AG08396 (cell line): Measurements from ENCODE around the gene TRAF3.
"Not testable (repeated sequence)": the region's sequence is repeated elsewhere in the genome, so short reads cannot be mapped to it uniquely, and the experiment has no call there.

Experiments used
- DNase-seq: peaks from one replicate; pipeline ENCODE4 v3.0.0; 2012; ENCODE audit warnings: low spot score, mixed read lengths

Gene TRAF3

DNA sequence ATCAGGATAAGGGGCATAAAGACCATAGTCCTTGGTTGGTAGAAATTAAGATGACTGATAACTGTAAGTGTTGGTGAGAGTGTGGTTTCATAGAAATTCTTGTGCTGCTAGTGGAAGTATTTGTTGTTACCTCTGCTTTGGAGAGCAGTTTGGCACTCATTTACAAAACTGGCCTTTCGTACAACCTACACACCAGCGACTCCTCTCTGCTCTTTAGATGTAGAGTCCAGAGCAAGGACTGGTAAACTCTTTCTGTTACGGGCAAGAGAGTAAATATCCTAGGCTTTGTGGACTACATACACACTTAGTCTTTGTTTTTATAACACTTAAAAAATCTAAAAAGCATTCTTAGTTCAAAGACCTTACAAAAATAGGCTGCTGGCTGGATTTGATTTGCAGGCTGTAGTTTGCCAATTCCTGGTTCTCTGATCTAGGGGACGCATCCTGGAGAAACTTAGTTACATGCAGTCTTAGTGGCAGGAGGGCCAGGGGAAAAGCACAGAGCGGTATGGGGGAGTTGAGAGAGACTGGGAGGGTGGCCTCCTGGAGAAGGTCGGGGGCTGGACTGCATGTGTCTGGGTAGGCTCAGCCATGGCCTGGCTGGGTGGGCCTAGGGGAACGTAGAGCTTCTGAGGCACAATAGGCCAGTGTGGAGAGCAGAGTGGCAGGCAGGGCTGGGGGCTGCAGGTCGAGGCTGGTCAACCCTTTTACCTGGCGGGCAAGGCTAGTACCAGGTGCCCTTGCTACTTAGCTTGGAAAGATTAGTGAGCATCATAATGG, 89.9 kb downstream of the TRAF3 start:
- no peak for DNase-seq

DNA sequence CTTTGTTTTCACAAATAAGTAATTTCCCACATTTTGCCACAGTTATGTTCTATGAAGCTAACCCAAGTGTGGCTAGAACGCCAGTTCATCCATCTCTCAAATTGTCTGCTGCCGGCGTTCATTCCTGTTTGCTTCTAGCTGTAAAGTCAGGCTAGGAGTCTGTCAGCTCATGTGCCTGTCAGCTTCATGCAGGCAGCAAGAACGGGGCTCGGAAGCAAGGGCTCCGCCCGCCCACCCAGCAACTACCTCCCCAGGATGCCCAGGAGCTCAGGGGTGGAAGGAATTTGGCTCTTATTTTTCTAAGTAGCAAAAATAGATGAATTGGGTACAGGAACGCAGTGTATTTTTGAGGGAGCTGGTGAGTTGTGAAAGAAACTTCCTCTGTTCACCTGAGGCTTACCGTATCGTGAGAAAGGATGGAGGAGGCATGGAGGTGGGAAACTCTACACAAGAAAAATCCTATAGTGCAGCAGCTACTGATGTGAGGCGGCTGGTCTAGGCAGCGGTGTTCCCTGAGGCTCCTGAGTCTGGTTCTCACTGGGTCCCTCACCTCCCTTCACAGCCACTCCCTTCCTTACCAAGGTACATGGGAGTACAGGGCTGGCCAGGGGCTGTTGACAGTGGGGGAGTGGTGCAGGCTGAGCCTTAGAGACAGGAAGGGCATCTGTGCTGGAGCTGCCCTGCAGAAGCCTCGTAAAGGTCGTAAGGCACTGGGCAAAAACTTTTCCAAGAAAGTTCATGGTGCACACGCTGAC, 90.8 kb downstream of the TRAF3 start:
- DNase-seq: no peak

DNA sequence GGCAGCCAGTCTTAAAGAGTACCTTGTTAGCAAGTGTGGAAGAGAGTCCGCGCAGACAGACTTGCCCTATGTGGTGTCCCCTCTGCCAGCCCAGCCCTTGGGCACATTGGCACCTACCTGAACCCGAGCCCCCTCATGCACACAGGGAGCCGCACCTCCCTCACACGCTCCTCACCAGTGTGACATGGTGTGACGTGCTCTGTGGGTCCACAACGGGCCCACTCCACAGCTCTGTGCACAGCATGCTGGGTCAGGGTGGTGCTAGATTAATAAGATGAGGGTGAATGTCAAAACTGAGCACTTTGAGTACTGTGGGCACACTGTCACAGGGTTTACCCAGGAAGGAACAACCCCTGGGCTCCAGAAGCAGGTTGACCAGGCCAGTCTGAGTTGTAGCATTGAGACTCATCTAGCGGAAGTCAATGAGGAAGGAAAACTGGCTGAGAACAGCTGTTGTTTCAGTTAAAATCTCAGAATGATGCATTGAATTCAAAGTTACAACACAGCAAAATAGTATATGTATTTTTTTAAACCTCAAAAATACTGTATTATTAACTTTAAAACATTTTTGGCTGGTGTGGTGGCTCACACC, 91.8 kb downstream of the TRAF3 start:
- DNase-seq: no peak

DNA sequence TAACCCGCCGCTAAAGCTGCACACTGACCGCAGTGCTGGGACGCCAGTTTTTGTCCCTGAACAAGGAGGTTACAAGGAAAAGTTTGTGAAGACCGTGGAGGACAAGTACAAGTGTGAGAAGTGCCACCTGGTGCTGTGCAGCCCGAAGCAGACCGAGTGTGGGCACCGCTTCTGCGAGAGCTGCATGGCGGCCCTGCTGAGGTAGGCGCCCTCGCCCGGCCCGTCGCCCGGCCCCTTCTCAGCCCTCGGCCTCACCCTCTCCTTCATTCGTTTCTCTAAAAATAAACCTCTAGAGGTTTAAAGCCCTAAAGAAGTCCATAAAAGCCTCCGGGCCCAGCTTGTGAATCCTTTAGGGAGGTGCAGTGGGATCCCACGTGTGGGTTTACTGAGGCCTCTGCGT, 93.0 kb downstream of the TRAF3 start:
- no peak for DNase-seq

DNA sequence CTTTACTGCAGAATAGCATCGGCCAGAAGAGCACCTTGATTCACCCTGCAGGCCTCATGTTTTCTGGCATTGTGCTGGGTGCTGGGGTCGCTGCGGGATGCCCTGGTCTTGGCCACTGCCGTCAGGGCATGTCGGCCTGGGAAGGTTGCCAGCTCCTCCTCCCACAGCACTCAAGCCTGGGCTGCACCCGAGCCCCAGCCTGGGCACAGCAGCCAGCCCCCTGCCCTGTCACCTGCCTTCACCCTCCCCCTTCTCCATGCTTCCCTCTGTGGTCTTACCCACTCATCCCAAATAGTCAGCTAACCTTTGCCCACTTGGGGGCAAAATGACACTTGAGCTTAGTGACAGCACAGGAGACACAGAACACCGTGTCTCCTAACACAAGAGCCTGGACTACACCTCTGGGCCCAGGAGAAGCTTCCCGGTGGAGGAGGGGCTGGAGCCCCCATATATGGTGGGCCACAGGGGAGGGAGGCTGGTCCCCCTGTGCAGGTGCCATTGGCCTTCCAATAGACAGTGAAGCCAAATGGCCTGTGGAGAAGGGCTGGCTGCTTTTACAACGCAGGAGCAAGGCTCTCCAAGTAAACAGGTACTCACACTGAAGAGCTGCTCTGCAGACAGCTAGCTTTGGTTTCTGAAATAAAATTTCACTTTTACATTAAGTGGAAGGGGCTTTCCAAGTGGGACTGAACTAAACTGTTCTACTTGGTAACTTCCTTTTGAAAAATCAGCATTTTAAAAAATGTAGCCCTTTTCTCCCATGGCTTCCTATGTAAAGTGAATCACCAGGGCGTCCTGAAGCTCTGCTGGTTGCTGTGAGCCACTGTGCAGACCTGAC, 94.0 kb downstream of the TRAF3 start:
- no peak for DNase-seq

DNA sequence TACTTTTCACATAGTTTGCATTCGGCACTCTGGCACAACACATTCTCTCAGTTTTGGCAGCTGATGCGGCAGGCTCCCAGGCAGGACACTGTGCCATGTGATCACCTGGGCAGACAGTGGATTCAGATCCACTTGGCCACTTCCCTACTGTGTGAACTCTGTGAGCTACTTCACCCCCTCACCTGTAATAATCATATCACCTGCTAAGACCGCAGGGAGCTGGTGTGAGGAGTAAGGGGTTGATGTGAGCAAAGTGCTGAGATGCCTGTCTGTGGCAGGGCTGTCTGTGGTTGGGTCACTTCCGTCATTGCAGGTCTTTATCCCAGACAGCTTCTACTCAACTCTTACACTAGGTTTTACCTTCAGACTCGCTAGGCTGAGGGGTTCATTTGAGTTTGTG, 94.8 kb downstream of the TRAF3 start:
- no peak for DNase-seq

DNA sequence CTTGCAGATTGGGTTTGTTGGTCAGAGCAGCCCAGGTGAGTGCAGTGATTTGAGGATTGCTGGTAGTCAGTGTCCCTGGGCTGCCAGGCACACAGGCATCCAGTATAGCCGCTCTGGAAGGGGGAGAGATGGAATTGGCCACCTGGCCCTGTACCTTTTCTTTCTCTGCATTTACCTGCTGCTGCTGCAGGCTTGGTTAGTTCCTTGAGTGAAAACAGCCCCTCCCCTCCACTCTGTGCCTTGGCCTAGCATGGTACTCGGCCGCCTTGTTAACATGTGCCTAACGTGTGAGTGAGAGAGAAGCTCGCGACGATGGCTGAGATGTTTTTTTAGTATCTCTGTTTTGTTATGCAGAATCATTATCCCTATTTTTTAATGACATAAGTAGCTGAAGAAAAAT, 95.9 kb downstream of the TRAF3 start:
- no peak for DNase-seq

DNA sequence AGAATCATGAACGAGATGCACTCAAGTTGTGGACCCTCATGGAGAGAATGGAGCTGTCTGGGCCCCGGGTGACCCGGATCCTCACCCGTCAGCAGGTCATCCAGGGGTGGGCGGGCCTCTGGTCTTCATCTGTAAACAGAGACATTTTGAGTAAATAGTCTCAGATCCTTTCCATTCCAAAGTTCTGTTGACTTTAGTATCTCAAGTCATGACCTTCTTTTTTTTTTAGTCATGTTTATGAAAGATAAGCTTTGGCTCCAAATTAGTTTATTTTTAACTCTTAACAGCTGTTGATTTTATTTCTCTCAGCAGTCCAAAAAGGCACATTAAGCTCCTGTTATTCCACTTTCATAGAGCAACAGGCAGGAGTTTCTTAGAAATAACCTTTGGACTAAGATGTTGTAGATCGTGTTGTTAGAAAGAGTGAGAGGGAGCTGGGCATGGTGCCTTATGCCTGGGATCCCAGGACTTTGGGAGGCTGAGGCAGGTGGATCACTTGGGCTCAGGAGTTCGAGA, 96.4 kb downstream of the TRAF3 start:
- no peak for DNase-seq

DNA sequence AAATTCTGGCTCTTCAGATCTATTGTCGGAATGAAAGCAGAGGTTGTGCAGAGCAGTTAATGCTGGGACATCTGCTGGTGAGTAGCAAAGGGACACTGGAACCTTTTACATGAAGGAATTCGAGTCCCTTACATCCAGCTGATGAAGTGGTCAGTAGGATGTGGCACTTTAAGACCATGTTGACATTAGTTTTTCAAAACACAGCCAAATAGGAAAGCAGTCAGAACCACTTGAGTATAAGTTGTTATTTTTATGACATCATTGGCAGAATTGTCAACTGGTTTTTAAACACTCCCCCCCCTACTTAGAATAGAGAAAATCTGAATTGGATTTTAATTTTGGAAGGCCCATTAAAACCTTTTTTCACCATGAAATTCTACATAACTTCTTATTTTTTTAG, 98.4 kb downstream of the TRAF3 start:
- no peak for DNase-seq

DNA sequence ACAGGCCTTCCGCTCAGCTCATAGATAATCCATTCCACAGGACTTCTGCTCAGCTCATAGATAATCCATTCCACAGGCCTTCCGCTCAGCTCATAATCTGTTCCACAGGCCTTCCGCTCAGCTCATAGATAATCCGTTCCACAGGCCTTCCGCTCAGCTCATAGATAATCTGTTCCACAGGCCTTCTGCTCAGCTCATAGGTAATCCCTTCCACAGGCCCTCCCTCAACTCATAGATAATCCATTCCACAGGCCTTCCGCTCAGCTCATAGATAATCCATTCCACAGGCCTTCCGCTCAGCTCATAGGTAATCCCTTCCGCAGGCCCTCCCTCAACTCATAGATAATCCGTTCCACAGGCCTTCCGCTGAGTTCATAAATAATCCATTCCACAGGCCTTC, 100.3 kb downstream of the TRAF3 start:
- not testable (repeated sequence) for DNase-seq

DNA sequence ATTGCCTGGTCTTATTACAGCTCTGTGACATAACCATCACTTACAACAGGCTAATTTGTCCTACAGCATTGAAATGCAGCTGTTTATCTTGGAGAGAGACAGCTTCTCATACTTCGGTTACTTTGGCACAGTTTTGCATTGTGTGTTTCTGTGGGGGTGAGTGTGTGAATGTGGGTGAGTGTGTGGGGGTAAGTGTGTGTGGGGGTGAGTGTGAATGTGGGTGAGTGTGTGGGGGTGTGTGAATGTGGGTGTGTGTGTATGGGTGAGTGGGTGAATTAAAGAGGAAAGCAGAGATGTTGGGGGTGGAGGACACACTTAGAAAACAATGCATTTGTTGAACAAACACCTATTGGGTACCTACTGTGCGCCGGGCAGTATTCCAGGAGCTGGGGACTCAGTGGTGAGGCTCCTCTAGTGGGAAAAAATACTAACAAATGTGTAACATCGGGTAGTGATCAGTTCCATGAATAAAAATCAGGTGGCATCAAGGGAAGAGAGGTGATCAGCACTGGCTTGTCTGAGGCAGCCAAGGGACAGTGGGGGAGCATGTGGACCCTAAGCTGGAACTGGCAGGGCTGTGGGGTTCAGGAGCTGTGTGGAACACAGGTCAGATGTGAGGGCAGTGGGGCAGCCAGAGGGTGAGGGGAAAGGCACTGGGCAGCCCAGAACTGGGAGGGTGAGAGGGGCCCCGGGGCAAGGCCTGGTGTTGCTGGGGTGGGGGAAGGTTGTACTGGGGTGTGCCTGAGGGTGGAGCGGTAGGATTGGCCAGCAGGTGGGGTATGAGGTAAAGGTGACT, 101.1 kb downstream of the TRAF3 start:
- no peak for DNase-seq

DNA sequence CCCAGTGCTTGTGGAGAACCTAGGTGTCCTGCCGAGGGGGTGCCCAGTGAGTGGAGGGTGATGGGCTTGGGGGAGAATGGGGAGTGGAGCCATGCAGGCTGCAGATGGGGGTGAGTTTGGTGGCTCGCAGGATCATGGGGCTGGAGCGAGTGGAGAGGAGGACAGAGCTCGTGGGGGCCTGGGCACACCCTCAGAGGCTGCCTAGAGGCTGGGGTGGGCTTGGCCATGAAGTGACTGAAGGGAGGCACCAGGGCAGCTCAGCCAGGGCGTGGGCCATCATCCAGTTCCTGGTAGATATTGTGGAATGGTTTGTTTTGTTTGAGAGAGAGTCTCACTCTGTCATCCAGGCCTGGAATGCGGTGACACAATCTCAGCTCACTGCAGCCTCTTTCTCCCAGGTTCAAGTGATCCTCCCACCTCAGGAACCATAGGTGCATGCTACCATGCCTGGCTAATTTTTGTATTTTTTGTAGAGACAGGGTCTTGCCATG, 101.8 kb downstream of the TRAF3 start:
- DNase-seq: no peak

DNA sequence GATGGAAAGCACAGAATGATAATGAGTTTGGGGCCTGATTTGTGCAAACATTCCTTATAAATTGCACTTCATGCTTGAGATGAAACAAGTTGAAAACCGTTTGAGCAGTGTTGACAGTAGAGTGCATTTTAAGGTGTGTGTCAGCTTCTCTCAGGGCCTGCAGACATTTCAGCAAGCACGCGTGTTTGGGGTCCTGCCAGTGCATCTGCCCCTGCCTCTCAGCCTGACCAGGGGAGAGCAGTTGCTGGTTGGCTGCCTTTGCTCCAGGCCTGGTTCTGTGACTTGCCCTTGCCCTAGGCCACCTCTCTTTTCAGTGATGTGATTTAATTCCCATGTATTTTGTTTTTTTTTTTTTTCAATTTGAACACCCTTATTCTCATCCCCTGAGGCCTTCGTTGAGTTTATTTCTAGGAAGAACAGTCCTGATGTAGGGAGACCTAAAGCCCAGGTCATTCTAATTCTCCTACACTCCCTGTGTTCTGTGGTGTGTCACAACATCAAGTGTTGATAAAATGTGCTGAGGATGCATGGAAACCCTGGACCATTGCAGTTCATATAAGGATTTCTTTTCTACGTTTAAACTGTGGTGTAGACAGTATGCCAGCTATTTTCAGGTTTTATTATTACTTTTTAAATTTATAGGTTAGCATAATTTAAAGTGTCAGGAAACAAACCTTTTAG, 105.1 kb downstream of the TRAF3 start:
- no peak for DNase-seq

DNA sequence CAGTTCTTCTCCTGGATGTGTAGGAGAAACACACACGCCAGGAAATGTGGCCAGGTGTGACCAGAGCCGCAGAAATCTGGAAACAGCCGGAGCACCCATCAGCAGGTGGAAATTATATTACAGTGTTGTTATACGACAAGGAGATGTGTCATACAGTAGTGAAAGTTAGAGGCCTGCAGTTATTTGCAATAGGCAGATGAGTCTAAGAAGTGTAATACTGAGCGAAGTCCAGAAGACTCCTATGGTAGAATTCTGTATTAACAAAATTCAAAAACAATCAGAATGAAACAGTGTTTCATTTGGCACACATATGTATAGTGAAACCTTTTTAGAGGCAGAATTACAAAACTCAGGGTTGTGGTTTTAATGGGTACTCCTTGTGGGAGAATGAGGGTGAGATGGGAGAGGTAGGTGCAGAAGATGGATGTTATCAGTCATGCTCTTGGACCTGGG, 105.9 kb downstream of the TRAF3 start:
- no peak for DNase-seq

DNA sequence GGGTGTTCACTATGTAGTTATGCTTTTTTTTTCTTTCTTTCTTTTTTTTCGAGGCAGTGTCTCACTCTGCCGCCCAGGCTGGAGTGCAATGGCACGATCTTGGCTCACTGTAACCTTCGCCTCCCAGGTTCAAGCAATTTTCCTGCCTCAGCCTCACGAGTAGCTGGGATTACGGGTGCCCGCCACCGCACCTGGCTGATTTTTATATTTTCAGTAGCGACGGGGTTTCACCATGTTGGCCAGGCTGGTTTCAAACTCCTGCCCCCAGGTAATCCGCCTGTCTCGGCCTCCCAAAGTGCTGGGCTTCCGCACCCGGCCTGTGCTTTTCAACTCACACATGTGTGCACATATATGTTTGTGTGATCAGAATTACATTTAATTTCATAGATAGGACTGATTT, 106.3 kb downstream of the TRAF3 start:
- no peak for DNase-seq

DNA sequence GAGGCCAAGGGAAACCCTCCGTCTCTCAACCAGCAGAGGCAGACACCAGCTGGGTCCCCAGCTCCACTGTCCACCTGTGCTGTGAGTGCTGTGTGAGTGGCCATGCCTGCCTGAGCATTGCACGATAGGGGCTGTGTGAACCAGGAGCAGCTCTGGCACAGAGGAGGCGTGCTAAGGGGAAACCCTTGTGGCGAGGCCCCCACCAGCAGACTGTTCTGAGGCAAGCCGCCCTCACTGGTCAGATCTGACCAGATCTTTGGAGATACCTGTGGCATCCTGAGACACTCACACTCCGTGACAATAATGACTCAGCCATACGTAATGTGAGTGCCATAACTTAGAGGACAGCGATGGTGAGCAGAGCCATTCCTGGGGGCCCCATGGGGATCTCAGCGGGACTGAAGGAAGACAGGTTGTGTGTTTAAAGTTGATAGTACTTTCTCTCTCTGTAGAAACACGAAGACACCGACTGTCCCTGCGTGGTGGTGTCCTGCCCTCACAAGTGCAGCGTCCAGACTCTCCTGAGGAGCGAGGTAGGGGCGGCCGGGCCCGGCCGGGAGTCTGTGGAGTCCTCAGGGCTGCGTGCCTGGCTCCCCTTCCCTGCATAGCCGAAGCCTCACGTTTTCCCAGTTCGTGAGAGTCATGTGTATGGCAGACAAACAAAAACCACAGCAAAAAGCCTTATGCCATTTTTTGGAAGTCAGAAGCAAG, 108.6 kb downstream of the TRAF3 start:
- DNase-seq: no peak

DNA sequence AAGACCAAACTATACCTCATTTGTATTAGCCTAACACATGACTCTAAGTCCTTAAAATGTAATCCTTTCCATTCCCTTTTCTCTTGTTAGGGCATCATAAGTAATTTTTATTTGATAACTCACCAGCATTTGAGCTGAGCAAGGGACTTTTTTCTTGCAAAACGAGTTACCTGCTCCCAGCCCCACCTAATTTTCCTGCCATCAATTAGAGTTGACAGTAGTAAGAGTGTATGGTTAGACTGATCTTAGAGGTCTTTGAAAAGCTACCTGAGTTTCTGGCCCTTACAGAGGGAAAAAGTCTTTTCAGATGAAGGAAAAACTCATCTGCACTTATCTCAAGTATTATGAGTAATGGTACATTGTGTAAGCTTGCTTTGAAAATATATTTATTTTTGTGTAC, 111.5 kb downstream of the TRAF3 start:
- DNase-seq: no peak

DNA sequence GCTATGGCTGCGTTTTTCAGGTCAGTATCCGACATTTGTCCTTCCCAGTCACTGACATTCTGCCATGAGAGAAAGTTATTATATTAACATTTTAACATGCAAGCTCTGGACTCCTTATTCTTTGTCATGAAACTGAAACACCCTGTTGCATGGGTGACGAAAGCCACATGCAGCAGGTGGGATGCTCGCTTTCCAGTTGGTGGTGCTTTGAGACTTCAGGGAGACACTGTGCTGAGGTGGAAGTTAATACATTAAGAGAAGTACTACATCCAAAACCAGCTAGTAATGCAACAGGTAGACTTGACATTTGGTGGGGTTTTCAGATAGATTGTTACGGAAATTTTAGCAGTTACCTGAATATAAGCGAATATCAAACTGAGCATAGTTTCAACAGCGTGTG, 112.4 kb downstream of the TRAF3 start:
- no peak for DNase-seq

DNA sequence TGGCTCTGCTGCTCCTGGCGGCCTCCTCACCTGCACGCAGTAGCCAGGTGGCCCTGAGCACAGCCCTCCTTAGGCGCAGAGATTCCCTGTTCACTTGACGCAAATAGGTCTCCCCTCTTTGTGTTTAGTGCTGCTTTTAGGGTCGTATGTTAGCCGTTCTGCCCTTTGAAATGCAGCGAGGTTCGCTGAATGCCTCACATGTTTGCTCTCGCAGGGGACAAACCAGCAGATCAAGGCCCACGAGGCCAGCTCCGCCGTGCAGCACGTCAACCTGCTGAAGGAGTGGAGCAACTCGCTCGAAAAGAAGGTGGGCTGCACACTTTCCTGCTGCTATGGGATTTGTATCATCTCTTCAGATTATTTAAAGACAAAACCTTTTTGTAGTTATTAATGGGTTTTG, 113.9 kb downstream of the TRAF3 start:
- DNase-seq: no peak

DNA sequence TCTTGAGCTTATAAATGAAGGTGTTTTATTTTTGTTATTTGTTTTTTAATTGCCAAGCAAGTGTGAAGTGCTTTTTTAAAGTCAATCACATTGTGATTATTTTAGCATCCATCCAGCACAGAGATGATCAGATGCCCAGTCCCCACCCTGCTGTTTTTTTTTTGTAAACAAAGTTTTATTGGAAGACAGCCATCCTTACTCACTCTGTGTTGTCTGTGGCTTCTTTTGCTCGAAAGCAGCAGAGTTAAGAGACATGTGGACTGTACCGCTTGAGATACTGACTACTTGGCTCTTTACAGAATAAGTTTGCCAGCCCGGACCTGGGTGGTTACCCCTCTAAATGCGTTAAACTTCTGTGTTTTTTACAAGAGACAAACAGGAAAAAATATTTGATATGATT, 114.3 kb downstream of the TRAF3 start:
- peak; percentile 57 for DNase-seq
